Measurements from ENCODE around the gene DHX16.

DNA sequence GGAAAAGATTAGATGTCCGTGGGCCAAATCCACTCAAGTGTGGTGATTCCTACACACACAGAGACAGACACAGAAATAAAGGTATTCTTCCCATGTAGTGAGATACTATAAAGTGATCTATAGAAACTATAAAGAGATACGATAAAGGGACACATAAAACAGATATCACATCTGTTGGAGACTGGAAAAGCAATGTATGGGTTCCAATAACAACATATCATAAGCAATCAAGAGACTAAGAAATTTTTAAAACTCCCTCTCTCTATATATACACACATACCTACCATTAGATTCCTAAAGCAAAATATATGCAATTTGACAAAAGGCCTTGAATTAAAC, 61.0 kb downstream of the DHX16 start:
- TF ChIP-seq CTCF (IDR thresholded peaks at IDR 0.05; ENCODE audit: low read depth, low read length) (no peak), EZH2phosphoT487 (IDR thresholded peaks at IDR 0.05; ENCODE audit: low read depth) (no peak)
